ENCODE measurements around the gene SKOR2.
A peak's percentile ranks its signal among the peaks of the same experiment; 100 is the strongest.

Gene SKOR2

DNA sequence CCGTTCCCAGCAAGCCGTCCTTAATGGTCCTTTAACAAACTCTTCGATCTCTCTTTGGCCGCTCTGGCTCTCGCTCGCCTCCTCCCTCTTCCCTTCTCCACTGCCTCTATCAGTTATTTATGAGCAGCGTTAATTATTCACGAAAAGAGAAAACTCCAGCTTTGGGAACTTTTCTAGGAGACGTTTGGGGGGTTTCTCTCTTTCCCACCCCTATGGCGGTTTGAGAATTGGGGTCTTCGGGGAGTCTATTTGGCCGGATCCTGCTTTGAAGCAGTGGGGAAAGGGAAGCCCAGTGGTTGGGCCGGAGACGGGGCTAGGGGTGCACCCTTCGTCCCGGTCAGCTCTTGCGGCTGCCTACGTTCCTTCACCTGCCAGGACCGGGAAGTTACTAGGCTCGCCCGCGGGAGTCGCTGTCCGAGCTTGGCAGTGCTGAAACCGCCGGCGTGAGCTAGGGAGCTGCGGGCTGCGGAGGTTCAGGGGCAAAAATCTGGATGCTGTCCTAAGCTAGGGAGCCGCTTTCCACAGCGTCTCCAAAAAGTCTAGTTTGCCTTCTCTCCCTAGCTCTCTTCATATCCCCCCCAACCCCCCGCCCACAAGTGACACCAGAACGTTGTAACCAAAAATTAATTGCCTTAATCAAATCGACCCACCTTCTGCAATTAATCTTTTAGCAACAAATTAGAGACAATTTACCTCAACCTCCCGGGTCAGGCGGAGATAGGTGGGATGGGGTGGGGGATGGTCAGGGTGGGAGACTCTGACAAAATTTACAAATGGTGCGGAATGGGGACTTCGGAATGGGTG lies 8.9 kb upstream of the SKOR2 start:
- TF ChIP-seq TEAD4 (IDR thresholded peaks at IDR 0.05) (no peak), ZBTB7A (IDR thresholded peaks at IDR 0.05; ENCODE audit: low read depth) (no peak), EP300 (IDR thresholded peaks at IDR 0.05; ENCODE audit: borderline replicate concordance) (no peak), NFIC (IDR thresholded peaks at IDR 0.05) (no peak)
- TF ChIP-seq, protein P1, sequence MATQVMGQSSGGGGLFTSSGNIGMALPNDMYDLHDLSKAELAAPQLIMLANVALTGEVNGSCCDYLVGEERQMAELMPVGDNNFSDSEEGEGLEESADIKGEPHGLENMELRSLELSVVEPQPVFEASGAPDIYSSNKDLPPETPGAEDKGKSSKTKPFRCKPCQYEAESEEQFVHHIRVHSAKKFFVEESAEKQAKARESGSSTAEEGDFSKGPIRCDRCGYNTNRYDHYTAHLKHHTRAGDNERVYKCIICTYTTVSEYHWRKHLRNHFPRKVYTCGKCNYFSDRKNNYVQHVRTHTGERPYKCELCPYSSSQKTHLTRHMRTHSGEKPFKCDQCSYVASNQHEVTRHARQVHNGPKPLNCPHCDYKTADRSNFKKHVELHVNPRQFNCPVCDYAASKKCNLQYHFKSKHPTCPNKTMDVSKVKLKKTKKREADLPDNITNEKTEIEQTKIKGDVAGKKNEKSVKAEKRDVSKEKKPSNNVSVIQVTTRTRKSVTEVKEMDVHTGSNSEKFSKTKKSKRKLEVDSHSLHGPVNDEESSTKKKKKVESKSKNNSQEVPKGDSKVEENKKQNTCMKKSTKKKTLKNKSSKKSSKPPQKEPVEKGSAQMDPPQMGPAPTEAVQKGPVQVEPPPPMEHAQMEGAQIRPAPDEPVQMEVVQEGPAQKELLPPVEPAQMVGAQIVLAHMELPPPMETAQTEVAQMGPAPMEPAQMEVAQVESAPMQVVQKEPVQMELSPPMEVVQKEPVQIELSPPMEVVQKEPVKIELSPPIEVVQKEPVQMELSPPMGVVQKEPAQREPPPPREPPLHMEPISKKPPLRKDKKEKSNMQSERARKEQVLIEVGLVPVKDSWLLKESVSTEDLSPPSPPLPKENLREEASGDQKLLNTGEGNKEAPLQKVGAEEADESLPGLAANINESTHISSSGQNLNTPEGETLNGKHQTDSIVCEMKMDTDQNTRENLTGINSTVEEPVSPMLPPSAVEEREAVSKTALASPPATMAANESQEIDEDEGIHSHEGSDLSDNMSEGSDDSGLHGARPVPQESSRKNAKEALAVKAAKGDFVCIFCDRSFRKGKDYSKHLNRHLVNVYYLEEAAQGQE (IDR thresholded peaks at IDR 0.05; ENCODE audit: low read depth) = peak; percentile 96

DNA sequence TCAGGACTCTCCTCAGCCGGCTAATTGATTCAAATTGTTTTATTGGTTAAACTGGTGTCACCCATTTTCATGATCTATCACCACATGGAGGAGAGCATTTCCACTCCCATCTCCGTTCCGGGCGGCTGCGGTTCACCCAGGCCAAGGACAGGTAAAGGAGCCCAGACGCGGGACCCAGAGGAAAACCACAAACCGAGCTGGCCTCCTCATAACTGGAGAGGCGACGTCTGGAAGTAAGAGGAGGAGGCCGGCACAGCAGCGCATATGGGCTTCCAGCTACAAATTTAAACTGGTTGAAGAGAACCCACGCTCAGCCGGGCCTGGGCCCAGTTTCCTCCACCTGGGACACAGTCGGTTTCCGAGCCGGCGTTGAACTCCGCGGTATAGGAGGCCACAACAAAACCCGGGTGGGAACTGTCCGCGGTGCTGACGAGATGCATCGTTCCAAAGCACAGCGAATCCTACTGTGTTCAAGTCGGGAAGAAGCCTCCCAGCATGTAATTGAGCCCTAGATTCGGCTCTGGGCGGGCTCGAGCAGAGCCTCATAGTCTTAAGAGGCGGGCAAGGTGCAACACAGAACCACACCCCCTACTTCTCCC lies 3.0 kb upstream of the SKOR2 start:
- TF ChIP-seq, protein P2, sequence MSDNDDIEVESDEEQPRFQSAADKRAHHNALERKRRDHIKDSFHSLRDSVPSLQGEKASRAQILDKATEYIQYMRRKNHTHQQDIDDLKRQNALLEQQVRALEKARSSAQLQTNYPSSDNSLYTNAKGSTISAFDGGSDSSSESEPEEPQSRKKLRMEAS (IDR thresholded peaks at IDR 0.05) = no peak
- no peak for TF ChIP-seq TCF12 (IDR thresholded peaks at IDR 0.05; ENCODE audit: low read depth)
- no peak for TF ChIP-seq FOXM1 (IDR thresholded peaks at IDR 0.05; ENCODE audit: borderline replicate concordance, low read depth)
- TF ChIP-seq, protein P1 (IDR thresholded peaks at IDR 0.05; ENCODE audit: low read depth) = peak; percentile 95

DNA sequence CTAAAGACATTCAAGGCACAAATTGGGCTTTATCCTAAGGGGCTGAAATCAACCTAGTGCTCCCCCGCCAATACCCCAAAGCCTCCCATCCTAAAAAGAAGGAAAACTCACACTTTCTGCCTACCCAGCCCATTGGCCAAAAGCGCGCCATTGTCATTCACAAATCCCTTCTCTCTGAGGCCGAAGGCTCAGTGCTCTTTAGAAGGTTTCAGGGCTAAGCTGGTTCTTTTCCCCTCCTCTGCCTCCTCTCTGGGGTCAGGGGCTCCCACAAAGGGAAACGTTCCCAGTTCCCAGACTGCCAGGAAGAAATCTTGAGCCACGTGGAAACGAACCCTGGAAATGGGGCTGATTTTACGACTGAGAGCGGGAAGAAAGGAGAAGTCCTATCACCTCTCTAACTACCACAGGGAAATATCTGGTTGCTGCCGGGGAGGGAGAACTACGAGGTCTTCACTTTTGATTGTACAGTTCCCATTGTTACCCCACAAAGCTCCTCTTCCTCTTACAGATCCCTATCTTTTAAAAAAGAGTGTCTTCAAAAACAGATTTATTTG lies 1.7 kb upstream of the SKOR2 start:
- TF ChIP-seq, protein P3, sequence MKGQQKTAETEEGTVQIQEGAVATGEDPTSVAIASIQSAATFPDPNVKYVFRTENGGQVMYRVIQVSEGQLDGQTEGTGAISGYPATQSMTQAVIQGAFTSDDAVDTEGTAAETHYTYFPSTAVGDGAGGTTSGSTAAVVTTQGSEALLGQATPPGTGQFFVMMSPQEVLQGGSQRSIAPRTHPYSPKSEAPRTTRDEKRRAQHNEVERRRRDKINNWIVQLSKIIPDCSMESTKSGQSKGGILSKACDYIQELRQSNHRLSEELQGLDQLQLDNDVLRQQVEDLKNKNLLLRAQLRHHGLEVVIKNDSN (IDR thresholded peaks at IDR 0.05) = no peak

DNA sequence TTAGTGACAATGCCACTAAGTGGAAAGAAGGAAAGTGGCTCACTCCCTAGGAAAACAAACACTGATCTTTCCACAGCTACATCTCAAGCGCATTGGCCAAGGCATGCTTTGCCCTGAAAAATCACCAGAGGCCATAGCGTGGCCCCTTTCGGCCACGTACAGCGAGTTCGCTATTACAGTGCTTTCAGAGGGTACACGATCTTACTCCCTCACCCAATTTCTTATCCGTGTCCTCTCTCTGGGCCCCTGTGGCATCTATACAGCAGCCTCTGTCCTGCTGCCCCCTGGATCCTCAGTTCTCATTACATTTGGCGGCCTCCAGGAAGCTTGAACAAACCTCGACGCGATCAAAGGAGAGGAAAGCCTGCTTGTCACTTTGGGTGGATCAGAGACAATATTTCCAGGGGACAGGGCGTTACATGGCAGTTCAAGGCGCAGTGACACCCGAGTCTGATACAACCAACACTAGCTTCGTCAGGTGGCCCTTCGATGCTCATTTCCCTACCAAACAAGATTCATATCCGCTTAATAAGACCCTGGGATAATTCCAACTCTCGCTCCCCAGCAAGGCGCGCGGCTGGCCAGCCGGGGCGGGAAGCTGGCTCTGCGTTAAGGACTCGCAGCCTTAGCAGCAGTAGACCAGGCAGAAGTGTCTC lies 941 bp downstream of the SKOR2 start:
- TF ChIP-seq NFIC (IDR thresholded peaks at IDR 0.05) (no peak), ZBTB7A (IDR thresholded peaks at IDR 0.05; ENCODE audit: low read depth) (no peak), RAD21 (IDR thresholded peaks at IDR 0.05; ENCODE audit: low read depth) (no peak), TCF12 (IDR thresholded peaks at IDR 0.05; ENCODE audit: low read depth) (no peak), EP300 (IDR thresholded peaks at IDR 0.05; ENCODE audit: borderline replicate concordance) (no peak), TEAD4 (IDR thresholded peaks at IDR 0.05) (no peak), YY1 (IDR thresholded peaks at IDR 0.05; ENCODE audit: low read depth) (no peak), FOXM1 (IDR thresholded peaks at IDR 0.05; ENCODE audit: borderline replicate concordance, low read depth) (no peak), CREB1 (IDR thresholded peaks at IDR 0.05; ENCODE audit: low read depth) (no peak), TAF1 (IDR thresholded peaks at IDR 0.05; ENCODE audit: low read depth) (no peak), CEBPB (IDR thresholded peaks at IDR 0.05) (no peak), EGR1 (IDR thresholded peaks at IDR 0.05) (no peak)
- TF ChIP-seq, protein P2 (IDR thresholded peaks at IDR 0.05) = no peak
- TF ChIP-seq, protein P1 (IDR thresholded peaks at IDR 0.05; ENCODE audit: low read depth) = no peak
- TF ChIP-seq, protein P3 (IDR thresholded peaks at IDR 0.05) = no peak

Measured in Ishikawa (cell line).